NCI-H2171 (cell line): Measurements from ENCODE around the gene GNG4.

ENCODE experiments used
- DNase-seq: peaks from one replicate; lab custom pipeline; 2025; lab: John Stamatoyannopoulos, UW

The GNG4 gene

DNA sequence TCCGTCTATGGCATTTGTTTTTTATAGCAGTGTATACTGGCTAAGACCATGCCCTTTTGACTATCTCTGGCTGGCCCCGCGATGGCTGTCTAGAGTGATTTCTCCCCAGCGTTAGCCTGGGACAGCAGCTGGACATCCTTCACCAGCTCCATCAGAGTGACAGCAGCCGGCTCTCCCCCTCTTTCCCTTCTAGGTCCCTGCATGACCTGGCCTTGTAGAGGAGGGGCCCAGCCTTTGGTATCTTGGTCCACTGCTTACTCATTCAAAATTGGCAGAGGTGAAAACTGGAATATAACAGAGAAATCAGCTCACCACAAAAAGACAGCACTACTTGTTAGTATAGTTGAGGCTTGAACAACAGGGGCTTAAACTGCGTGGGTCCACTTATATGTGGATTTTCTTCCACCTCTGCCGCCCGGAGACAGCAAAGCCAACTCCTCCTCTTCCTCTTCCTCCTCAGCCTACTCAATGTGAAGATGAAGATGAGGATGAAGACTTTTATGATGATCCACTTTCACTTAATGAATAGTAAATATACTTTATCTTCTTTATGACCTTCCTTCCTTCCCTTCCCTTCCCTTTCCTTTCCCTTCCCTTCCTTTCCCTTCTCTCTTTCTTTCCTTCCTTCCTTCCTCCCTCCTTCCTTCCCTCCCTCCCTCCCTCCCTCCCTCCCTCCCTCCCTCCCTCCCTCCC, 116.0 kb downstream of the GNG4 start:
- DNase-seq = no peak

DNA sequence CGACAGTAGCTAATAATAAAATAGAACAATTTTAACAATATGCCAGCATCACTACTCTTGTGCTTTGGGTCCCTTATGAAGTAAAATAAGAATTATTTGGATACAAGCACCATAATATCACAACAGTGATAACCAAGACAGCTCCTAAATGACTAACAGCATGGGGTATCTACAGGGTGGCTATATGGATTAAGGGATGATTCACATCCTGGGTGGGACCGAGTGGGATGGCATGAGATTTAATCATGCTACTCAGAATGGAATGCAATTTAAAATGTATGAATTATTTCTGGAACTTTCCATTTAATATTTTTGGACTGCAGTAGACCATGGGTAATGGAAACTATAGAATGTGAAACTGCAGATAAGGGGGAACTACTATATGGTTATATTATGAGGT, 117.2 kb downstream of the GNG4 start:
- DNase-seq = no peak

DNA sequence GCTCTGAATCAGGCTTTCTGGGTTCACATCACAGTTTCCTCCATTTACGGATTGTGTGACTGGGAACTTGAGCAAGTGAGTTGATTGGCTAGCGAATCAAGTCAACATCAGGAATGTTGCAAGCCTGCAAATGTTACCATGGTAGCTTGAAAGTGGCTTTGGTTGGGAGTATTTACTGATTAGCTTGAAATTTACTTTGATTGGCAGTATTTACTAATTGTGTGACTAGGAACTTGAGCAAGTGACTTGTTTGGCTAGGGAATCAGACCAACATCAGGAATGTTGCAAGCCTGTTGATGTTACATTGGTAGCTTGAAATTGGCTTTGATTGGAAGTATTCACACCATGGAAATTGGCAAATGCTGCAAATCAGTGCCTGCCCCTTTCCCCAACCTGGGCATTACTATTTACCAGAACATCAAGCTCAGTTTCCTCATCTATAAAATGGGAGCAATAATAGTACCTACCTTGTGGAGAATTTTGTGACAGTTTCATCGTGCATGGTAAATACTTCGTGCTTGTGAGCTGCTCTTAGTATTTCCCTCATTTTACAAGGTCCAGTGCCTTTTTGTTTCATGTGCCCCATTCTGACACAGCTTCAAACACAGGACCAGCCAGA, 122.3 kb downstream of the GNG4 start:
- DNase-seq = no peak

DNA sequence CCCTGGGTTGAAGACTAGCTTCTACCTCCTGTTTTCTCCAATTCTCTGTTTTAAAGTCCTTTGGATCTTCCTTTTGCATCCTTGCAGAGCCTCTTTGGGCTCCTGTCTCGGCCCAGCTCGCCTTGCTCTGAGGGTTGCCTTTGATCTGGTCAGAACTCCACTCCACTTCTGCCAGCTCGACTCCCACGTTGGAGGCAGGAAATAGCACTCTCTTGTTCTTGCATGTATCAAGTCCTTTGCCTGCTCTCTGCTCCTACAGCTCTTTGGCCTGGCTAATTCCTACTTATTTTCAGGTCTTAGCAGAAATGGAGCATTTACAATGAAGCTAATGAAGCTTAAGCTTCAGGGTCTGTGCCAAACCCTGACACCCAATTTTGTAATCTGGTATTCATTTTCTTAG, 124.3 kb downstream of the GNG4 start:
- no peak for DNase-seq

DNA sequence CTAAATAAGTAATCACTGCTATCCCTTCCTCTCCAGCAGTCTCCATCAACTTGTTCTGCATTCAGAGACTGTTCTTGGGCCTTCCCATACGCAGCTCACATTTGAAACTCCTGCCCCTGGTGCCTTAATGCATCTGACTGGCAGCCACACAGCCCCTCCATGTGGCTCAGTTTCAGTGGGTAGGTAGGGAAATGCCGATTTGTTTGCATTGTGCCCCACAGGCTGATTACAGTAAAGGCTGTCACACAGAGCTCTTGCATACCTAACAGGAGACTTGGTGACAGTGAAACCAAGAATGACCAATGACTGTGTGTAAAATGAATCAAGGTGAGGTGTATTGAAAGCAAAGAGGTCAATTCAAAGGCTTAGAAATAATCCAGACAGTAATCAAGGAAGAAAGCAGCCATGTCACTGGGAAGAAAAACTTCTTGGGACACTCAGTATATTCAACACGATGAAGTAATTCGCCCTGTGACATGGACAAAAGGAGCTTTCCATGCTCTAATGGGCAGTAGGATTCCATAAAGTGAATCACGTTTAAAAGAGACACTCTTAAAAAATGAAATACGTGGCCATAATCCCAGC, 132.6 kb downstream of the GNG4 start:
- no peak for DNase-seq

DNA sequence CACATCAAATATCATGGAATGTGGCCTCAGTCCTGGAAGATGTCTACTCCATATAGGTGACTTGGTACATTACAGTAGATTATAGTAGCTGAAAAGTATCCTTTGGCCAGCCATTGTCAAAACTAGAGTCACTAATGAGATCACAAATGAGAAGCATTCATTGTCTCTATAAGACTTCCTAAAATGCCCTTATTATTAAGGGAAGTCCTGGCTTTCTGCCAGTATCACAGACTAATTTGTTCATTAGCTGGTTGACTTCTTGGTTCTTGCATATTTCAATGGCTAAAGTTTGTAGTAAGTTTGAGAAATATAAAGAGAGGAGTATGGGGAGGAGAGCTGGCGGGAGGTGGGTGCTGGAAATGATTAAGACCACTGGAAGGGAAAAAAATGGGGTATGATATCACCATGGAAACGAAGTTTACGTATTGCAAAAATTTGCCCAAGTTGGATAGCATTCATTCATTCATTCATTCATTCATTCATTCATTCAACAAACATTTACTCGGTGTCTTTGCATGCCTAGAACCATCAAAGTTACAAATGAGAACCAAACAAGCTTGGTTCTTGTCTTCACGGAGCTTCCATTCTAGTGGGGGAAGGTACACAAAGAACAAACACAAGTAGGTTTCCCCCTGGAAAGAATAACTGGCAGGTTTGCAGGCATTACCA, 133.6 kb downstream of the GNG4 start:
- no peak for DNase-seq

DNA sequence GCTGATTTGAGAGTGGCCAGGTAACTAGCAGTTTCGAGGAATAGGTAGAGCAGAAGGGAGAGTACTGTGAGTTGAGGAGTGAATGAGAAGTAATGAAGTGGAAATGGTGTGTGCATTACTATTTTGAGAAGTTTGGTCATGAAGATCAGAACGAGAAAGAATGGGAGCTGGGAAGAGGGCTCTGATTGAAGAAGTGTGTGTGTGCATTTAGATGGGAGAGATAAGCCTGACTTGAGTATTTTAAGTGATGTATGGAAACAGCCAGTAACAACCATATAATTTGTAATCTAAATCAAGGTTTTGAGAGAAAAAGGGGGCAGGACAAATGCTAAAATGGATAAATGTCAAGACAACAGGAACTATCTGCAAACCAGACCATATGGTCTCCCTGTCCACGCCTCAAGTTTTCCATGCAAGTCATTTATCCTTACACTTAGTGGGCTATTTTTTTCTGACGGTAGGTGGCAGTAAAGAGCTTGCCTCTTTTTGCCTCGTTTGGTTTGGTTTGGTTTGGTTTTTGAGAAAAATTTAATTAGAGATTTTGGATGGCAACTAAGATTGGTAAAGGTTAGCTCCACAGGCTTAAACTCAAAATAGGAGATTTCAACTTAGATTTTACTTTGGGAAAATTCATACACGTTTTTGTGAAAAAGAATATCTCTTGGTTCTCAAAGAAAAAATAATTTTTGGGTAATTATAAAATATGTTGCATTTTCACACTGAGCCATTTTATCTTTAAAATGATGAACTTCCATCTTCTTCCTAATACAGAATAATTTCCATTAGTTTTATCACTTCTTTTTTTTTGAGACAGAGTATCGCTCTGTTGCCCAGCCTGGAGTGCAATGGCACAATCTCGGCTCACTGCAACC, 135.9 kb downstream of the GNG4 start:
- DNase-seq = peak; percentile 47

DNA sequence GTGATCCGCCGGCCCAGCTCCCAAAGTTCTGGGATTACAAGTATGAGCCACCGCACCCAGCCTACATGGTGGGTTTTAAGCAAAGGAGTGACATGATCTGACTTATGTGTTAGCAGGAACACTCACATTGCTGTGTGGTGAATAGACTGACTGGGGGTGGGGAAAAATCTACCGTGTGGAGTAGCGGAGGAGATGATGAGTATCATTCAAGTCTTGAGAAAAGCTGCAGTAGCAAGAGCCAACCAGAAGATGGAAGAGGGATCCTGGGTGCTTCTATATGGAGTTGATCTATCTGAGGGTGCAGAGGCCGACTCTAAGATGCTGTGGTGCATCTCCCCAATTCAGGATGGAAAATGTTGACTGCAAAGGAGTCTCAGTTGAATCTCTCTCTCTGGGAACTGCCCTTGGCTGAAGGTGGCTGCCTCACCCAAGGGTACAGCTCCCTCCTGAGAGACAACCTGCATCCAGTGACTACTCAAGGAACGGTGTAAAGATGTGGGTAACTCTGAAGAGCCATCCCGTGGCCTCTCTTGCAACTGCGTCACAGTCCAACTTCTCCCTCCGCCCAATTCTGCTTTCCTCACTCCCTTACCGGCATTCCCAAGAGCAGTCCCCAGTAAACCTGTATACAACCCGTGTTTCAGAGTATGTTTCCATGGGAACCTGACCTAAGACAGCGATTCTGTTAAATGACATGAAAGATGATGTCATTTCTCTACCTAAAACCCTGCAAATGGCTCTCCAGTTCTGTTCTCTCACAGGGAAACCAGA, 137.9 kb downstream of the GNG4 start:
- DNase-seq = no peak

DNA sequence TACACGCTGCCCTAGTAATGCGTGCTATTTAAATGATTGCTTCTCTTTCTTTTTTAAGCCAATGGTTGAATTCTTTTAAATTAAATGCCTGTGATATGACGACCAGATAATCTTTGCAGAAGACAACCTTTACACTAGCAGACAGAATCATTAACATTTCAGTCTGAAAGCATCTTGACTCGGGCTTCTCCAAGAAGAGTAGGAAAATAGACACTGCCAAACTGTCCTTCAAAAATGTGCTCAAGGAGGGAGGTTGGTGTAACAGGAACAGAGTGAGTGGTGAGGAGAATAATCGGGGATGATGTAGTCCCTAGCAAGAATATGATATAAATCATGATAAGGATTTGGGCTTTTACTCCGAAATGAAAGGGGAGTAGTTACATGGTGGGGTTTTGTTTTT, 138.8 kb downstream of the GNG4 start:
- no peak for DNase-seq

DNA sequence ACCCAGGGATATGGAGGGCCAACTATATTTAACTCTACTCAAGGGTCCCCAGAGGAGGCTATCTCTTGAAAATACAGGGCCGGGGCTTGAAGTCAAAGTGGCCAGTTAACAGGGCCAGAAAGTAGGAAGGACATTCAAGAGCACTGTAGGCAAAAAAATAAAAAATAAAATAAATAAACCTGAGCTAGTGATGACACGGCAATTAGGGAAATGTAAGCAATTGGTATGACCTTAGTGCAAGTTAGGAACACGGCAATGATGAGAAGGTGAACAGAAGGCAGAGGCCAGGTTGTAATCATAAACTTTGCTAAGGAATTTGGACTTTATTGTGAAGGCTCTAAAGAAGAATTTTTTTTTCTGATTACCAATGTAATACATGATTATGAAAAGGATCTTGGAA, 142.0 kb downstream of the GNG4 start:
- no peak for DNase-seq

DNA sequence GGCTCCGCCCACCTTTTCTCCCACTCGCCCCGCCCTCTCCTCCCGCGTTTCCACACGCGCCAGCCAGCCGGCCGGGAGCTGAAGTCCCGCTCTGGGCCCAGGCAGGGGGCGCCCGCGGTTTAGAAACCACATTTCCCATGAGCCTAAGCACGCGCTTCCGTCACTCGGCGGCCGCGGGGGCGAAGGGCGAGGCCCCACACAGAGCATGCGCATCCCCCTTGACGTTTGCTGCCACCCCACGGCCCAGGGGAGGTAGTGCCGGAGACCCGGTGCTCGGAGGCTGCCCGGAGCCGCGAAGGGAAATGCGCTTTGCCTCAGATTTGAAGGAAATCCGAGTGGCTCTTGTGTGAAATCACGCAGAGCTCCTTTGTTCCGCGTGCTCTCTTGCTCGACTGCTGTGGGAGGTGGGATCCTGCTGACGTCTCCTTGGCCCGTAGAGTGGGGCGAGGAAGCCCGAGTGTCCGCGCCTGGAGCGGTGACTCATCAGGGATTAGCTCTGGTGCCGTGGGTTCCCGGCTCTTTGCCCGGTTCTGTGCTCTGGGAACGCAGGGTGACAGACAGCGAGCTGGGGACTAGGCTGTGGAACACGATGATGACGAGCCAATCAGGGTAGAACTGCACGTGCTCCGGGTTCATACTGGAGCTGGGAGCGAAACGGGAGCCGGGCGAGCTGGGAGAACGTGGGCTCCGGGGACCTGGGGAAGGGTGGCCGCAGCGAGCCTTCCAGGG, 144.9 kb downstream of the GNG4 start:
- DNase-seq = peak; percentile 99

DNA sequence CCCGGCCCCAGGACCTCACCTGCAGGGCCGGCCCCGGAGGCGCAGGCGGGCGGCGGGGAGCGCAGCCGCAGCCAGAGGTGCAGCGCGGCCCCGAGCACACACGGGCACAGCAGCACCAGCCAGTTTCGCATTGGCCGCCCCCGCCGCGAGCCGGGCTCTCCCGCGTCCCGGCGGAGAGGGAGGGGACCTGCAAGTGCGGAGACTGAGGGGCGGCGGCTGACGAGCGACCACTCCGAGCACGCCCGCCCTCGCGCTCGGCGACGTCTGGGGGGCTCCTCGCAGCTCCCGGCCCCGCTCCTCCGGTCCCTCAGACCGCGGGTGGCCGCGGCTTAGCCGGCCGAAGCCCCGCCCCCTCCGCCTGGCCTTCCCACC, 145.5 kb downstream of the GNG4 start, which contains the start of gene B3GALNT2:
Gene B3GALNT2 (minus strand): TSS at position 331 of the 372 bp plus-strand sequence. CDS start 200 bp downstream, at position 131.
- DNase-seq = no peak

DNA sequence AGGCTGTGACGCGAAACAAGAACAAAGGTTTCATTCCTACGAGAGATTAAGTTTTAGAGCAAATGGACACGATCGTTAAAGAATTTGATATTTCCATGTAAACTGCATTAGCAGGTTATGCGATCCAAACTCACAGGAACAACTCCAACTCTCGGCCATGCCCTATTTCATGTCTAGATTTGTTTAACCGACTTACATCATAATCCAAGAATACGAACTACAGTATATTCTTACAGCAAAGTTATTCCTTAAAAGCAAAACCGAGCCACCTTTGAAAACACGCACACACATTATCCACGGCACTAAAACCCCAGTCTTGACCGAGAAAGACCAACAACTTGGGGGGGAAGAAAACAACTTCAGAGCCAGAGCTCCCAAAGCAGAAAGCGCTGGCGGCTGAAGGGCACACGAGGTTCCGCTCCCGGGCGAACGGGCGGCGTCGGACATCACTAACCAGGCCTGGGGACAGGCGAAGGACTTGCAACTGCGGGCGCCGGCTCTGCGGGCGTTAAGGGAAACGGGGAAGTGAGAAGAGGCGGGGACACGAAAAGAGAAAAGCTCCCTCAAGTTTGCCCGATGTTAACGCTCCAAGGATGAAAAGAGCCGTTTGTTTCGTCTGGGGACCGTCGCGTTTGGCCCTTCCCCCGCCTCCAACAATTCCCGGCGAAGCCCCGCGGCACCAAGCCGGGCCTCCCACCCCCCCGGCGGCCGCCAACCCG, 146.0 kb downstream of the GNG4 start:
- DNase-seq = peak; percentile 37

DNA sequence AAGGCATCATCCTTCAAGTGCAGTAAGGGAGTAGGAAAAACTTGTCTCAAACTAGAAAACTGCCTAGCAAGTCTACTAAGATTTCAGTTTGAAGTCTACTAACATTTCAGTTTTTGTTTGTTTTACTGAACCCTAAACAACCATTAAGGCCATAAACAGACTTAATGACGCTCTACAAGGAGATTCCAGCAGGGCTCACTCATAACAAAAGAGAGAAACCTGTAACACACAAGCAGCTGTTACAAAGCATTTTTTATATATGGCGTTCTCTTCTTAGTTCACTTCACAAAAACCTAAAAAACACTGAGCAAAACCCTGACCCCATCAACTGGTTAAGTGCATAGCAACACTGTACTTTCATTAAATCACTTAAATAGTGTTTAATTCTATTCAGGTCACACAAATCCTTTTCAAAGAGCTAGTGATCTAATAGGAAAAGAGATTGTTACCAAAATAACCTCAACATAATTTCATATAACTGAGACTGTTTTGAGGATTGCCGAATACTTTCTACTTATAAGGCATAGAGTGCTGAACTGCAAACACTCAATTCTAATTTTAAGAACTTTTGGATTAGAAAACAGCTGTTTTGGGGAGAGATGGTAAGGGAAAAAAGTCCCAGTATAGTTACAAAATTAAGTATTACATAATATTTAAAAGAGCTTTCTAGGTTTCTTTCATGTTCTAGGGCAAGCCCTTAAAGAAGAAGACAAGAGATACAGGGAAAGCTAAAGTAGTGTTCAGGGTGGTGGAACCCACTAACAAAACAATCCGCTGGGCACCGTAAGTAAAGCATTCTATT, 146.8 kb downstream of the GNG4 start:
- no peak for DNase-seq

DNA sequence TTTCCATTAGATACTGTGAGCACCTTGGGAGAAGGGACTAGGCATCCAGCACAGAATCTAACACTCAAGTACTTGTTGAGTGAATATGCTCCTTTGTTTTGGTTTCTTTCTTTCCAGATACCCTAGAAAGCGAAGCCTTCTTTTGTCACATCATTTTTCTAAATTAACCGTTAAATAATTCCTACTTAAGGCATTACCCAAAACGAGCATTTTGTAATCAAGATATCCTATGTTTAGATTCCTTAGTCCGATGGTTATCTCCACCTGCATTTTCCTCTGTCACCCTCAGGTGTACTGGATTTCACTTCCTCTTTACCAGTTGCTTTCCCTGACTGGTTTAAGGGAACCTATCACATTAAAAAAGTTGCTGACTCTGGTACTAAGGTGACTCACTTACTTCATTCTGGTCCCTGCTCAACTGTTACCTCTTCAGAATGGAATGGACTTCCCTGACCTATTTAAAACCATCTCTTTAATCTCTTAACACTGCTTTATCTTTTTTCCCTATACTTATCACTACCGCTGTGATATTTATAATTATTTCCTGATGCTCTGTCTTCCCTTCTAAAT, 148.5 kb downstream of the GNG4 start:
- no peak for DNase-seq
